Pancreas (tissue), 10 donors: ENCODE measurements around the gene PDP2. TPM values are rescaled to one million over a fixed set of nuclear protein-coding genes. Genes with fewer than 3 reads are reported as not detected.
A peak's percentile ranks its signal among the peaks of the same experiment; 100 is the strongest.

Experiments used
- ATAC-seq, 4 donors: fragments of 200-7000 bp; cut with Tn5 transposase; one replicate each; pipeline versions ENCODE4 v1.8.0 to v1.9.1; 2020; ENCODE audit warnings: mild to moderate bottlenecking in 4 of 4, moderate library complexity in 4 of 4
- DNase-seq, 6 donors: peaks; one replicate each; pipeline ENCODE4 v3.0.0-alpha.2; 2020
- FAIRE-seq: peaks from 2 replicates; lab custom pipeline; 2012; peaks lifted over from hg19 to GRCh38; lab: Jason Lieb, UNC
- H3K27ac ChIP-seq, 4 donors: fragments of 200-600 bp; sonication (generic); 1 replicate in 3 of 4; 2 replicates in 1 of 4; pipeline versions ENCODE4 v1.5.0 to v1.8.0; 2020
- H3K27me3 ChIP-seq, 4 donors: fragments of 200-600 bp; one replicate each; pipeline ENCODE4 v1.8.0; 2021
- H3K36me3 ChIP-seq, 3 donors: fragments of 200-600 bp; sonication (generic) in 1 of 3; one replicate each; pipeline versions ENCODE4 v1.5.0 to v1.8.0; 2020 to 2021
- H3K4me1 ChIP-seq, 3 donors: fragments of 200-600 bp; one replicate each; pipeline ENCODE4 v1.8.0; 2021
- H3K4me3 ChIP-seq, 4 donors: fragments of 200-600 bp; sonication (generic) in 2 of 4; one replicate each; pipeline versions ENCODE4 v1.5.0 to v1.8.0; 2020 to 2021
- H3K9me3 ChIP-seq, 4 donors: fragments of 200-600 bp; one replicate each; pipeline ENCODE4 v1.8.0; 2021
- WGBS, 2 donors: extraction: QIAGEN DNeasy Blood & Tissue Kit; methylation state at CpG; one replicate each; pipeline ENCODE4 v1.1.7; 2013; 5-methylcytosine and 5-hydroxymethylcytosine counted together
- intact Hi-C, 3 donors: fragments of 100-400 bp; cut with DNase I; formaldehyde crosslinking; loops; one replicate each; pipeline versions ENCODE4 v1.11.1 to v1.14.2; 2022
- polyA plus RNA-seq, 2 donors: library from polyadenylated mRNA; stranded (reverse); fragments of 200-250 nt; gene quantifications; one replicate each; pipeline ENCODE4 v1.2.3, GENCODE V29; 2013
- total RNA-seq, 6 donors: library from RNA; stranded (reverse); fragmentation: NEBNext Ultra II Directional in 4 of 6; extraction: Animal tissue kit (Norgen Biotek cat#: 25700) in 4 of 6; gene quantifications; one replicate each; pipeline versions ENCODE4 v1.2.1 to v1.2.4, GENCODE V29; 2021 to 2023
- TF ChIP-seq, protein P1 (sequence below), 4 donors: fragments of 200-600 bp; sonication (generic) in 3 of 4; IDR thresholded peaks; one replicate each; pipeline versions ENCODE4 v1.5.0 to v1.8.0; 2021; ENCODE audit warnings: antibody characterized with exemption in 4 of 4
- donor health status: healthy with polysubstance abuse.
- donor health status: DM: no; HTN: no; CAD: no; lungs with moderate emphysema.
- donor health status: DM: no; HTN: no; CAD: no.
- donor health status: control.
- donor health status: control.
- donor health status: Bipolar disorder and iron deficiency.
- donor health status: DM: yes; HTN: yes; CAD: no.
- donor health status: DM: no; HTN: no; CAD: no.
- donor health status: DM: no; HTN: no; CAD: no.
- donor health status: DM: yes; HTN: yes; CAD: no.

The PDP2 gene
- total and polyA plus RNA-seq, 8 donors = 1.6 to 8.5 (median 7.2) TPM

DNA sequence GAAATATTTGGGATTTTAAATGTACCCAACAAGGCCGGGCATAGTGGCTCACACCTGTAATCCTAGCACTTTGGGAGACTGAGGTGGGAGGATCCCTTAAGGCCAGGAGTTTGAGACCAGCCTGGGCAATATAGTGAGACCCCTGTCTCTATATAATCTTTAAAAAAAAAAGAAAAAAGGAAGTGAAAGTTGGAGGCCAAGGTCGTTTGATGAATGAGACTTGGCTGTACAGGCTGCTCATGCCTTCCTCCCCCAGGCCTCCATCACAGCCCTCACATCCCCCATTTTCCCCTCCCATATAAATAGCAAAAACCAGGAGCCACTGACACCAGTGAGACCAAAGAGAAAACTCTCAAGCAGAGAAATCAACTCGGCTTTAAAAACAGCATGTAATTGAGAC lies 39.4 kb upstream of the PDP2 start:
- Histone ChIP-seq H3K4me1 (peaks cover 0 to 4% (median 0%) of the 10 kb centered on the region in 3 donors), H3K36me3 (no peaks in the 10 kb centered on the region), H3K9me3 (no peaks in the 10 kb centered on the region), H3K4me3 (no peak overlapping the region), H3K27me3 (peaks cover 0 to 3% (median 0%) of the 10 kb centered on the region in 4 donors), H3K27ac (no peak overlapping the region)
- DNase-seq (no peak), FAIRE-seq (no peak), ATAC-seq (no peak)
- TF ChIP-seq, protein P1, sequence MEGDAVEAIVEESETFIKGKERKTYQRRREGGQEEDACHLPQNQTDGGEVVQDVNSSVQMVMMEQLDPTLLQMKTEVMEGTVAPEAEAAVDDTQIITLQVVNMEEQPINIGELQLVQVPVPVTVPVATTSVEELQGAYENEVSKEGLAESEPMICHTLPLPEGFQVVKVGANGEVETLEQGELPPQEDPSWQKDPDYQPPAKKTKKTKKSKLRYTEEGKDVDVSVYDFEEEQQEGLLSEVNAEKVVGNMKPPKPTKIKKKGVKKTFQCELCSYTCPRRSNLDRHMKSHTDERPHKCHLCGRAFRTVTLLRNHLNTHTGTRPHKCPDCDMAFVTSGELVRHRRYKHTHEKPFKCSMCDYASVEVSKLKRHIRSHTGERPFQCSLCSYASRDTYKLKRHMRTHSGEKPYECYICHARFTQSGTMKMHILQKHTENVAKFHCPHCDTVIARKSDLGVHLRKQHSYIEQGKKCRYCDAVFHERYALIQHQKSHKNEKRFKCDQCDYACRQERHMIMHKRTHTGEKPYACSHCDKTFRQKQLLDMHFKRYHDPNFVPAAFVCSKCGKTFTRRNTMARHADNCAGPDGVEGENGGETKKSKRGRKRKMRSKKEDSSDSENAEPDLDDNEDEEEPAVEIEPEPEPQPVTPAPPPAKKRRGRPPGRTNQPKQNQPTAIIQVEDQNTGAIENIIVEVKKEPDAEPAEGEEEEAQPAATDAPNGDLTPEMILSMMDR (IDR thresholded peaks at IDR 0.05) = no peak
- intact Hi-C loops = no loop called here
- WGBS, 2 donors = 42 to 49% methylated on average over 3 of the region's 3 CpGs

DNA sequence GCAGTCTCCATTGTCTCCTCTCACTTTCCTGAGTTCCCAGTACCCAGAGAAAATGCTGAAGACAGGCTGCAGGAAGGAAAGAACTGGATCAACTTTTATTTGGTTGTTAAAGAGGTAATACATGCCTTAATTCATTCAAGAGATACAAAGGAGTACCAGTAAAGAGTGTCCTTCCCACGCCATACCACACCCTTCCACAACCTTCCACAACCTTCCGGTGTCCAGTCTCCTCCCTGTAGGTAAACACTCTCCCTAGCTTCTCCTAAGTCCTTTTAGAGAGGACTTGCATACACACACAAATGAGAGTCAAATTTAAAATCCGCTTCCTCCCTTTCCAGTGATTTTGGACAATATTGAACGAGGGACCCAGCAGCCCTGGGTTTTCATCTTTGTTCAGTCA lies 38.9 kb upstream of the PDP2 start:
- Histone ChIP-seq H3K9me3 (no peaks in the 10 kb centered on the region), H3K27me3 (peaks cover 0 to 3% (median 0%) of the 10 kb centered on the region in 4 donors), H3K36me3 (no peaks in the 10 kb centered on the region), H3K27ac (no peak overlapping the region), H3K4me3 (no peak overlapping the region), H3K4me1 (peaks cover 0 to 4% (median 0%) of the 10 kb centered on the region in 3 donors)
- WGBS, 2 donors = 86 to 94% methylated on average over 4 of the region's 4 CpGs
- DNase-seq = no peak
- intact Hi-C loops = no loop called here
- FAIRE-seq = no peak
- ATAC-seq = no peak
- TF ChIP-seq, protein P1 (IDR thresholded peaks at IDR 0.05) = no peak

DNA sequence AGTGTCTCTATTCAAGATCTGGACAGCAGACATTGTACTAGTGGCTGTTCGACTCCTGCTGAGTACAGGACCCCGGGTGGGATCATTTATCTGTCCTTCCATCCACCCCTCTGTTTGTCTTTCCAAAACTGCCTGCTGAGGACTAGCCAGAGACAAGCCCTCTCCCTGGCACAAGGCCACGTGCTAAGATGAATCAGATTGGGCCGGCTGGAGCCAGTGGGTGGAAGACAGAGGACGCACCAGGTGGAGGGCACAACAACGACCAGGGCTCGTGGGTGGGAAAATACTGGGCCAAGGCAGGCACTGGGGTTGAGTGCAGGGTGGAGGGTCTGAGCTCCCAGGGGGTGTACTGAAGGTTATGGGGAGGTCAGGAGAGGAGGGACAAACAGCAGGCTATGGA lies 37.5 kb upstream of the PDP2 start:
- H3K4me3 ChIP-seq = no peak overlapping the region
- FAIRE-seq (no peak), ATAC-seq (no peak), DNase-seq (peak in 1 of 6 donors; percentile 47)
- H3K9me3 ChIP-seq = no peaks in the 10 kb centered on the region
- H3K27ac ChIP-seq = no peak overlapping the region
- TF ChIP-seq, protein P1 (IDR thresholded peaks at IDR 0.05) = no peak
- intact Hi-C loops = no loop called here
- H3K27me3 ChIP-seq = peaks cover 0 to 3% (median 0%) of the 10 kb centered on the region in 4 donors
- peaks cover 0 to 4% (median 0%) of the 10 kb centered on the region in 3 donors for H3K4me1 ChIP-seq
- H3K36me3 ChIP-seq = no peaks in the 10 kb centered on the region
- WGBS, 2 donors = 78% methylated on average over 7 of the region's 7 CpGs

DNA sequence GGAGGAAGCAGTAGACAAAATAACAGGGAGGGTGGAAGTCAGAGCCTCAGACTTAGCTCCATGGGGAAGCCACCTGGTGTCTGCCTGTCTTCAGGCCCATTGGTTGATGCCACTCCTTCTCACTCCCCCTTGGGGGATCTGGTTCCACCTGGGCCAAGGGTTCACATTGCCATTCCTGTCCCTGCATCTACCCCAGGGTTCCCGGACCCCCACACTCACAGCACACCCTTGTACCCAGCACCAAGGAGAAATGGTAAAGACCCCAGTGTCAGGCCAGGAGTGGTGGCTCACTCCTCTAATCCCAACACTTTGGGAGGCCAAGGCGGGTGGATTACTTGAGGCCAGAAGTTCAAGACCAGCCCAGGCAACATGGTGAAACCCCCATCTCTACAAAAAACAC lies 37.1 kb upstream of the PDP2 start:
- H3K27me3 ChIP-seq = peaks cover 0 to 3% (median 0%) of the 10 kb centered on the region in 4 donors
- TF ChIP-seq, protein P1 (IDR thresholded peaks at IDR 0.05) = no peak
- peaks cover 0 to 4% (median 0%) of the 10 kb centered on the region in 3 donors for H3K4me1 ChIP-seq
- no peak overlapping the region for H3K27ac ChIP-seq
- intact Hi-C loops = no loop called here
- no peaks in the 10 kb centered on the region for H3K36me3 ChIP-seq
- FAIRE-seq (no peak), DNase-seq (peak in 1 of 6 donors; percentile 29), ATAC-seq (no peak)
- H3K9me3 ChIP-seq = no peaks in the 10 kb centered on the region
- WGBS, 2 donors = 95 to 97% methylated on average over 2 of the region's 2 CpGs
- H3K4me3 ChIP-seq = no peak overlapping the region

DNA sequence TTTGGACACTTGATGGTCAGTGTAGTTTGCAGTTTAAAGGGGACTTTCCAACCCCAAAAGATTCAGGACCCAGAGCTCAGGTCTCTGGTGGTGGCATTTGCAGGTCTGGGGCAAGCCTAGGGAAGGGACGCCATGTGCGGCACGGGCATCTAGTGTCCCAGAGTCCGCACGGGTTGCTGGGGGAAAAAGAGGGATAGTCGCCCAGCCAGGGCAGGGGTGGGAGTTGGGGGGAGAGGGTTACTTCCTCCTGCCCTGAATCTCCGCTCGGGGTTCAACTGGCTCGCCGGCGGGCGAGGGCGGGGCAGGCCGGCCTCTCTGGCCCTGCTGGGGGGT lies 36.3 kb upstream of the PDP2 start:
- Histone ChIP-seq H3K4me1 (peaks cover 0 to 4% (median 0%) of the 10 kb centered on the region in 3 donors), H3K27me3 (peaks cover 0 to 3% (median 0%) of the 10 kb centered on the region in 4 donors), H3K27ac (no peak overlapping the region), H3K4me3 (peak overlapping the region; percentile 23 to 56 (median 34)), H3K36me3 (no peaks in the 10 kb centered on the region), H3K9me3 (no peaks in the 10 kb centered on the region)
- DNase-seq (no peak), FAIRE-seq (no peak), ATAC-seq (peak in 1 of 4 donors; percentile 34)
- WGBS, 2 donors = 25 to 43% methylated on average over 4 to 14 of the region's 14 CpGs
- TF ChIP-seq, protein P1 (IDR thresholded peaks at IDR 0.05) = no peak
- intact Hi-C loops = no loop called here
